Measurements from ENCODE around the gene PIP5K1B.

DNA sequence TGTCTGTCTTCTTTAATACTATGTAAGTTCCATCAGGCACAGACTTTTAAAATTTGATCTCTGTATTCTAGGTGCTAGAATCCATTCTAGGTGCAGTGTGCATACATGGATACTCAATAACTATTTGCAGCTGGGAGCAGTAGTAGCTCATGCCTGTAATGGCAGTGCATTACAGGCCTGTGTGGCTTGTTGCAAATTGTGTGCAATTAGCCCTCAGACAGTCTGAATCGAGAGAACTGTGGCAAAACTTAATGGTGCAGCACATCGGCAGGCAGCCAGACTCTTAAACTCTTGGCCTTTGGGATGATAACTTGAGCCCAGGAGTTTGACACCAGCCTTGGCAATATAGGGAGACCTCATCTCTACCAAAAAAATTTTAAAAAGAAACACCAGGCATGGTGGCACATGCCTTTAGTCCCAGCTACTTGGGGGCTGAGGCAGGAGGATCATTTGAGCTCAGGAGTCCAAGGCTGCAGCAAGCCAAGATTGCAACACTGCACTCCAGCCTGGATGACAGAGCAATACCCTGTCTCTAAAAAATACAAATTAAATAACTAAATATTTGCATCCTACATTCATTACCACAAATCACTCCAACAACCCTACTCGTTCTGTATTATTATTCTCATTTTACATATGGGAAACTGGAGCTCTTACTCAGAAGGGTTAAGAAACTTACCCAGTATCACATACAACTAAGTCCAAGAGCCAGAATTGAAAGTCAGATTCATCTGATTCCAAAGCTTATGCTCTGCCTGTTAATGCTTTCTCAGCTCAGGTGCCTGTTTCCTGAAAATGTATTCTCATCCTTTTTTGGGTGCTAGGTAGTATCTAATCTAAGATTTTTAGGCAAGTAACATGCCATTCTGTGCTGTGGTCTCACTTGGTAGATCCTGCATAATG, 278.7 kb downstream of the PIP5K1B start:
- TF ChIP-seq, protein P1, sequence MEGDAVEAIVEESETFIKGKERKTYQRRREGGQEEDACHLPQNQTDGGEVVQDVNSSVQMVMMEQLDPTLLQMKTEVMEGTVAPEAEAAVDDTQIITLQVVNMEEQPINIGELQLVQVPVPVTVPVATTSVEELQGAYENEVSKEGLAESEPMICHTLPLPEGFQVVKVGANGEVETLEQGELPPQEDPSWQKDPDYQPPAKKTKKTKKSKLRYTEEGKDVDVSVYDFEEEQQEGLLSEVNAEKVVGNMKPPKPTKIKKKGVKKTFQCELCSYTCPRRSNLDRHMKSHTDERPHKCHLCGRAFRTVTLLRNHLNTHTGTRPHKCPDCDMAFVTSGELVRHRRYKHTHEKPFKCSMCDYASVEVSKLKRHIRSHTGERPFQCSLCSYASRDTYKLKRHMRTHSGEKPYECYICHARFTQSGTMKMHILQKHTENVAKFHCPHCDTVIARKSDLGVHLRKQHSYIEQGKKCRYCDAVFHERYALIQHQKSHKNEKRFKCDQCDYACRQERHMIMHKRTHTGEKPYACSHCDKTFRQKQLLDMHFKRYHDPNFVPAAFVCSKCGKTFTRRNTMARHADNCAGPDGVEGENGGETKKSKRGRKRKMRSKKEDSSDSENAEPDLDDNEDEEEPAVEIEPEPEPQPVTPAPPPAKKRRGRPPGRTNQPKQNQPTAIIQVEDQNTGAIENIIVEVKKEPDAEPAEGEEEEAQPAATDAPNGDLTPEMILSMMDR (CRISPR knock-in tag; IDR thresholded peaks at IDR 0.05), result no peak
- TF ChIP-seq PHF20 (CRISPR knock-in tag; IDR thresholded peaks at IDR 0.05), result no peak
- TF ChIP-seq HOXA7 (CRISPR knock-in tag; IDR thresholded peaks at IDR 0.05), result no peak
- no peak for TF ChIP-seq POLR2AphosphoS5 (IDR thresholded peaks at IDR 0.05; ENCODE audit: low read depth, low read length)
- TF ChIP-seq HDAC1 (CRISPR knock-in tag; IDR thresholded peaks at IDR 0.05), result no peak
- no peak for TF ChIP-seq ZNF629 (CRISPR knock-in tag; conservative IDR thresholded peaks at IDR 0.05)
